RCC 7860 (cell line): ENCODE data around the gene TMEM63C.
"Not testable (repeated sequence)": the region's sequence is repeated elsewhere in the genome, so short reads cannot be mapped to it uniquely, and the experiment has no call there.

ENCODE experiments used
- DNase-seq: peaks from one replicate; pipeline ENCODE4 v3.0.0-alpha.2; 2015; ENCODE audit warnings: low spot score
- FAIRE-seq: peaks from 2 replicates; lab custom pipeline; 2012; peaks lifted over from hg19 to GRCh38; lab: Jason Lieb, UNC

TMEM63C gene

DNA sequence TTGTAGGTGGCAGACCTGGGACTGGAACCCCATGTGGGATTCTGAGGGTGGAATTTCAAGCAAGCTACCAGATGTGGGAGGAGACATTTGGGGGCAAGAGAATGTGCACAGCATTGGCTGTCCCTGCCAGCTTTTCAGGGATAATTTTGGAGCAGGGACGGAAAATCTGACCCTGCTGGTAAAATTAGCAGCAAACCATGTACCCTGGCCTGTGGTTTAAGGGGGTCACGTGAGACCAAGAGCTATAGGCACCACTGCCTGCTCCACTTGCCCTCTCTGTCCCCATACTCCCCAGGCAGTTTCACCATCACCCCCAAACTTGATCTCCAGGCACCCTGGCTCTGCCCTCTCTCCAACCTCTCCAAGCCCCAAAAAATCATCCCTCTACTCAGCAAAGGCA, 26.5 kb upstream of the TMEM63C start:
- FAIRE-seq = no peak
- DNase-seq = no peak

DNA sequence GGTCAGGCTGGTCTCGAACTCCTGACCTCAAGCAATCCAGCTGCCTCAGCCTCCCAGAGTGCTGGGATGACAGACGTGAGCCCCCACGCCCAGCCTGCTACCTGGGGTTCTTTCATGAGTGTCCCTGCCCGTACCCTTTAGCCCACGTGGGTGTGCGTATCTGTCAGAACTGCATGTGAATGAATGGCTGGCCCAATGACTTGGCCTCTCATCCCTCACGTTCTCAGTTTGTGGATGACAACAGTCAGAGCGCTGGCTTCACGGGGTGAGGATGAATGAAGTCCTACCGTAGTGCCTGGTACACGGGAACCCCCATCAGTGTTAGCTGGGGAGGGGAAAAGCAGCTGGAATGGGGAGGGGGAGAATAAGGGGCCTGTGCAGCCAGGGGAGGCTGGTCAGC, 23.9 kb upstream of the TMEM63C start:
- no peak for FAIRE-seq

DNA sequence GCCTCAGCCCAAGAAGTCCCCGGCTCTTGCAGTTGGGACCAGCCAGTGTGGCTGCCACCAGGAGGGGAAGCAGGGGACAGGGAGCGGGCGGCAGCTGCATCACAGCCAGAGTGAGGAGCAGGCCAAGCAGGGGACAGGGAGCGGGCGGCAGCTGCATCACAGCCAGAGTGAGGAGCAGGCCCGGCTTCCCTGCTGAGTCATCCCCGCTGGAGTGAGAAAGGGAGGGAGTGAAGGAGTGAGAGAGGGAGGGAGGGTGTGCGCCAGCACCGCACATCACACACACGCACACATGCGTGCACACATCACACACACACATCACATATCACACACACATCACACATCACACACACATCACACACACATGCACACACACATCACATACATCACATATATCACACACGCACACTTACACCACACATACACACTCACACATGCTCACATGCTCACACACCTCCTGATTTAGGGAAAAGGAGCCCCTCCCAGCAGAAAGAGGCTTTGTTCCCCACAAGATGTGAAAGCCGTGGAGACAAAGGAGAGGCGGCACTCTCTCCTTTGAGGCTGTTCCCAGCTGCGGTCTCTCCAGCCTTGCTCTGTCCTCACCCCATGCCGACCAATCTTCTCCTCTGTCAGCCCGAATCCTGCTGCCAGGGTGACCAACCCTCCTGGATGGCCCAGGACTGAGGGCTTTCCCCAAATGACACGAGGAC, 23.3 kb upstream of the TMEM63C start:
- FAIRE-seq = no peak
- no peak for DNase-seq

More for the DNA sequence above, 23.9 kb upstream of the TMEM63C start:
- no peak for DNase-seq

DNA sequence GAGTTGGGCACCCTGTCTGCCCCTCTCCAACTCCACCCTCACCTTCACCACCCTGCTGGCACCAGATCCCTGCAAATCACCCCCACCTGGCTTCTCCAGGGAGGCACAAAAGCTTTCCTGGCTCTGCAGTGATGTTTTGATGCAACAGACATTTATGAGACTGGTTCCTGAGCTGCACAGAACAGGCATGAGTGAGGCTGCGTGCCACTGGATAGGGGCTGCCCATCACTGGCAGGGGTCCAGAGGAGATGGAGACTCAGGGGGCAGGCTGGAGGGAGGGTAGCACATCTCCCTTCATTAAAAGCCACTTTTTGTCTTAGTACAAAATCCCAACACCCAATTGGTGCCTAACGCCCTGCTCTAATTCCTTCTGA, 22.7 kb upstream of the TMEM63C start:
- DNase-seq = no peak
- FAIRE-seq = no peak

DNA sequence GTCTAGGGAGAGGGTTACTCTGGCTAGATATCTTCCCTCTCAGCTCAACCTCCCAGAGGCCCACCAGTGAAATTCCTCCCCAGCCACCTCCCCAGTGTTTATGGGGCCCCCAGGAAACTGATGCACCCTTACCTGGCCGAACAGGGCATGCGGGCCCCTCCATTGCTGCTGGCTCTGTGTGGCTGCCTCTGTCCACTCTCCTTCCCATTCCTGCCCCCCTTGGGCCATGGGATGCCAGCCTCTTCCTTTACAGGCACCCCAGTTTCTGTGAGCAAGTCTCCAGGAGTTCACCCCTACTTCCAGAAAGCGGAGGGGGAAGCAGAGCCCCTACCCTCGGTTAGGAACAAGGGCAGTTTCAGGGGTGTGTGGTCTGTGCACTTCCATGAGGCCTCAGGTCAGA, 20.6 kb upstream of the TMEM63C start:
- DNase-seq (no peak), FAIRE-seq (no peak)

DNA sequence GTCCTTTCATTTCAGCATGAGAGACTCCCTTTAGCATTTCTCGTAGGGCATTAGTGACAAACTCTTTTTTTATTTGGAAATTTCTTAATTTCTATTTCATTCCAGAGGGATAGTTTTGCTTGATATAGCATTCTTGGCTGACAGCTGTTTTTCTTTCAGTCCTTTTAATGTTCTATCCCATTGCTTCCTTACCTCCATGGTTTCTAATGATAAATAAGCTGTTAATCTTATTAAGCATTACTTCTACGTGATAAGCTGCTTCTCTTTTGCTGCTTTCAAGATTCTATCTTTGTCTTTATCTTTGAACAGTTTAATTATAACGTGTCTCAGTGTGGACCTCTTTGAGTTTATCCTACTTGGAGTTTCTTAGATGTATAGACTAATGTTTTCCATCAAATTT, 11.6 kb upstream of the TMEM63C start:
- DNase-seq (no peak), FAIRE-seq (no peak)

DNA sequence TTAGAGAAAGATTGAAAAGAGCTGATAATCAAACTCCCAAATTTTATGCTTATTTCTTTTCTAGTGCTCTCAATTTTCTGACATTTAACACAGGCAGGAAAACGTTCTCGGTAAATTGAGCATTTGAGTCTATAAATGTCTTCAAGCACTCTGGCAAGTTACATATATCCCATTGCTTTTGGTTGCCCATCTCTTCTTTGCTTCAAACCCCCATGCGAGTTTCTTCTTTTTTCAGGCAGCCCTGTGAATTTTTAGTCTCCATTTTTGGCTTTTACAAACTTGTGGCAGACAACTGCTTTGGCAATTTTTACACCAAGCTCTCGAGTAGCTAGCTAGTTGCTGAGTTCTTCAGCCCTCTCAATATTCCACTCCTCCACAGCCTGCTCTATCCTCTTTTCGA, 8.7 kb upstream of the TMEM63C start:
- DNase-seq = no peak
- FAIRE-seq = no peak

DNA sequence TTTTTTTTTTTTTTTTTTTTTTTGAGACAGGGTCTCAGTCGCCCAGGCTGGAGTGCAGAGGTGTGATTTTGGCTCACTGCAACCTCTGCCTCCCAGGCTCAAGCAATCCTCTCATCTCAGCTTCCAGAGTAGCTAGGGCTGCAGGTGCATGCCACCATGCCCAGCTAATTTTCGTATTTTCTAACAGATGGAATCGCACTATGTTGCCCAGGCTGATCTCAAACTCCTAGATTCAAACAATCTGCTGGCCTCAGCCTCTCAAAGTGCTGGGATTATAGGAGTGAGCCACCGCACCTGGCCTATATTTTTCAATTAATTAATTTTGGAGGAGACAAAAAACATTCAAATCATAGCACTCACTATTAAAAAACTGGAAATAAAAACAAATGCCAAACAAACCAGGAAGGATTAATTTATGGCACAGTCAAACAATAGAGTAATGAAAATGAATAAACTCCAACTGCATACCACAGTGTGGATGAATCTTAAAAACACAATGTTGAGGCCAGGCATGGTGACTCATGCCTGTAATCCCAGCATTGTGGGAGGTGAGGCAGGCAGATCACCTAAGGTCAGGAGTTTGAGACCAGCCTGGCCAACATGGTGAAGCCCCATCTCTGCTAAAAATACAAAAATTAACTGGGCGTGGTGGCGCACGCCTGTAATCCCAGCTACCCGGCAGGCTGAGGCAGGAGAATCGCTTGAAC, 7.5 kb upstream of the TMEM63C start:
- DNase-seq, FAIRE-seq: not testable (repeated sequence)

DNA sequence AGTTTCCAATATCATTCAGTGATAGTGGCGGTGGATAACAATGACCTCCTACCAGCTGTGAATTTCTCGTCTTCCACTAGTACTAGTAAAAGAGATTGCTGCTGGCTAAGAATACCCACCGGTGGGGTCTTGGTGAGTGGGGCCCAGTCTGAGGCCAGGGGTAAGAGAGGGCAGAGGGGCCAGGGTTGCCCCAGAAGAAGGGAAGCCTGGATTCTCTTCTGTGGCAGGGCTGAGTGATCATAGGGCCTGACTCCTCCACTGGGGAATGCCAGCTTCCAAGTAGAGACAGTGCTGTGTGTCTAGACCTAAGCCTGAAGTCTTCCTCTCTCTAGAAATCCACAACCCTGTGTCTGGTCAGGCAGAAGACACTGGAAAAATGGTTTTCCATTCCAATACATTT, 5.8 kb upstream of the TMEM63C start:
- no peak for FAIRE-seq

DNA sequence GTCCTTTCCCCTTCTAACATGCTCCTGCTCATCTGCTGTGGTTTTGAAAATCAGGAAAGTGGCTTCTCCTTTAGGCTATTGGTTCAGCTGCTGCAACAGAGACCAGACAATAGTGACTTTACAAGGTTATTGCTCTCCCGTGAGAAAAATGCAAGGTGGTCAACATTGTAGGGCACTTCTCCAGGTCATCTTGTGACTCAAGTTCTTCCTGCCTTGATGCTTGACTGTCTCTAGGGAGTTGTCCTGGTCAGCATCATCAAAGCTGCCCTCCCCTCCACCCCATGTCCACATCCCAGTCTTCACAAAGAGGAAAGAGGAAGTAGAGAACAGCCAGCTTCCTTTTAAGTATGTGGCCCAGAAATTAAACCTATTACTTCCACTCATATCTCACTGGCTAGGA, 3.9 kb upstream of the TMEM63C start:
- no peak for FAIRE-seq
- no peak for DNase-seq

More for the DNA sequence above, 5.8 kb upstream of the TMEM63C start:
- DNase-seq = no peak

DNA sequence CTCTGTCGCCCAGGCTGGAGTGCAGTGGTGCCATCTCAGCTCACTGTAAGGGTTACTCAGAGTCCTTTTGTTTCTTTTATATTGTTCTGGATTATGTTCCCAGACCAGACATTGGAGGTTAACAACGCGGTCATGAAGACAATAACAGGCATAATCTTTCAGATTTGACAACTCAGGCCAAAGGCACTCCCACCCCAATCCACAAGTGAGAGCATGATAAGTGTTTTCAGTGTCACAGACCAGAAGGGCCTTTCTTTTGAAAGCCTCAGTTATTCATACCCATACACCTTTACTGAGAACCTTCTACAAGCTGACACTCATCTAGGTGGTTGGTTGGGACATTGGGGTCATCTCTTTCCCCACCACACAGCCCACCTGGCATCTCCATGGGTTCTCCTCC, 2.9 kb upstream of the TMEM63C start:
- DNase-seq = no peak
- FAIRE-seq = no peak

DNA sequence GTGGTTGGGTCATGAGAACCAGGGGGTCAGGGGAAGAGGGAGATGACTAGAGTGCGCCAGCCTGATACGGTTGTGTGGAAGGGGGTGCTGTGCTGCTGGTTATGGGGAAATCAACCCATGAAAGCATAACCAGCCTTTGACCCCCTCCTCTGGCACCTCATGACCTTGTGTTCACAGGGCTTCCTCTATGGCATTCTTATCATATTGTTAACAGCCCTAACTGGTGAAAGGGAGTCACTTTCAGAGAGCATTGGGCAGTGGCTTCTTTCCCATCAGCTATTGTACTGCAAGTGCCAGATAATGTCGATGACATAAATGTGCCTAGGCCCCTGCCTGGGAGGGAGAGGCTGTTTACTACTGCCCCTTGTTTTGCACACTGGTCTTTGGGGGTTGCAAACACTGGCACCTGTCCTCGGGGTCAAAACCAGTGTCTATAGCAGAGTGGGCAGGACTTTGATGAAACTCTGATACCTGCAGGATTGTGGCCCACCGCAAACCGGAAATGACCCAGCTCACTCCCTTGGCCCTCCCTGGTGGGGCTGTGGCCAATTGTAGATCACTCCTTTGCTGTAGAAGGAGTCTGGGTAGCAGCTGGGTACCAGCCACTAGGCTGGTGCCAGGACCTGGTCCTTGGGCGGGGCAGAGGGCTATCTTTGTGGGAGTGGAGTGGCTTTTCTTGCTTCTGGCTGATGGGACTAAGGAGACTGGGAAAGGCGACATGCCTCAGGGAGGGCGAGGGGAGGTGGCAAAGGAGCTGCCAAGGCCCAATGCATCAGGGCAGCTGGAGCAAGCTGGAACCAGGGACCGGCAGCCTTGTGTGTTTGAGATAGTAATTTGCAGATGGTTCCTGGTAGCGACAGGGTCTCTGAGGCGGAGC, 634 bp upstream of the TMEM63C start:
- FAIRE-seq = no peak
- no peak for DNase-seq

DNA sequence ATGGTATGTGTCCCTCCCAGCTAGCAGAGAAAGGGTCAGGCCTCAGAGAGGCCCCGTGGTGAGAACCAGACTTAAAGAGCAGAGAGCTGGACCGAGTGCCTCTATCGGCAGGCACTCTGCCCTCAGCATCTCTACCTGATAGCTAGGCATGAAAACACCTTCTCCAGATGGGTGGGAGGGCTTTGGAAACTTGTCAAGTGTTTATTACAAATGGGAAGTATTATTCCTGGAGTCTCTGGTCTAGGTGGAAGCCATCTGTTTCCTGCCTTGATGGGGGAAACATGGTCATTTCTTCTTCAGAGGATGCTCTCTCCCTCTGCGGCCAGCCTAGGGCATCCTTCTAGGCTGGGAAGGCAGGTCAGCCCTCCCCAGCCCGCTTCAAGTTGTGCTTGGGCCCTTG, 2.3 kb downstream of the TMEM63C start:
- DNase-seq (no peak), FAIRE-seq (no peak)

DNA sequence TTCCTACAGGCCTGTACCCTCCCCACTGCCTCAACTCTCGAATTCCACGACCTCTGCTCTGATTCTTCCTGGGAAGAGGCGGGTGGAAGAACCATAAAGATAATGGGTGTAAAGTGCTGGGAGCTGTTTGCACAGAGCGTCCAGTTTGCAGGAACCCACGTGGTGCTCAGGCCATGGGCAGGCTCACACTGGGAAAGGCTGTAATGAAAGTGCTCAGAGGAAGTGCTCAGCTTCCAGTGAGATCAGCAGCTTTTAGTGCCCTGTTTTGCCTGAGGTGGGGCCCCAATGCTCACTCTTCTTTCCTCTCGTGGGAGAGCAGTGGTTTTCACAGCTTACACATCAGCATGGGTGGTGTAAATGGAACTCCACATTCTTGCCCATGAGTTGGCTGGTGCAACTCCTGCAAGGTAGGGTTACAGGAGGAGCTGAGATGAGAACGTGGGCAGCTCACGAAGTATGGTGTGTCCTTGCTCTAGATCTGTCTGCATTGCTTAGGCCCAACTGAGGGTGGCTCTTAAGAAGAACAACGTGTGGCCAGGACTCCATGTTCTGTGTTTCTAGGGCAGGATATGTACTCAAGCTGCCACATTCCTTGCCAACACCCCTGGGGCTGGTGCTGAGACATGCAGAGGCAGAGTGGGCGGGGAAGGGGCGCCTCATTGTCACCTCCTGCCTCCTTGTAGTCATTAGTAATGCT, 2.9 kb downstream of the TMEM63C start:
- FAIRE-seq (no peak), DNase-seq (no peak)

DNA sequence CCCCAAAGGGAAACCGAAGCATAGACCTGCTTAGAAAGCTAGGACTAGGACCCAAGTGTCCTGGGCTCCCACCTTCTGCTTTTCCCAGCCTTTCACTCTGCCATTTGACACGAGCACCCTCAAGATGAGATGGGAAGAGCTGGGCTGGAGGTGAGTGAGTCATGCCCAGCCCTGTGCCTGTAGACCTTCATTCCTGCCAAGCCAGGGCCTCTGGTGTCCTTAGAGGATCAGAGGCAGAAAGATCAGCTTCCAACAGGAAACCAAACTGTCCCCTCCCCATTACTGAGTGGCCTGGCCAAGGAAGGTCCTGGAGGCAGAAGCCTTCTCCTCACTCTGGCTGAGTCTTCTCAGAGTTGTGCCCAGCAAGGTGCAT, 3.5 kb downstream of the TMEM63C start:
- DNase-seq (no peak), FAIRE-seq (no peak)

DNA sequence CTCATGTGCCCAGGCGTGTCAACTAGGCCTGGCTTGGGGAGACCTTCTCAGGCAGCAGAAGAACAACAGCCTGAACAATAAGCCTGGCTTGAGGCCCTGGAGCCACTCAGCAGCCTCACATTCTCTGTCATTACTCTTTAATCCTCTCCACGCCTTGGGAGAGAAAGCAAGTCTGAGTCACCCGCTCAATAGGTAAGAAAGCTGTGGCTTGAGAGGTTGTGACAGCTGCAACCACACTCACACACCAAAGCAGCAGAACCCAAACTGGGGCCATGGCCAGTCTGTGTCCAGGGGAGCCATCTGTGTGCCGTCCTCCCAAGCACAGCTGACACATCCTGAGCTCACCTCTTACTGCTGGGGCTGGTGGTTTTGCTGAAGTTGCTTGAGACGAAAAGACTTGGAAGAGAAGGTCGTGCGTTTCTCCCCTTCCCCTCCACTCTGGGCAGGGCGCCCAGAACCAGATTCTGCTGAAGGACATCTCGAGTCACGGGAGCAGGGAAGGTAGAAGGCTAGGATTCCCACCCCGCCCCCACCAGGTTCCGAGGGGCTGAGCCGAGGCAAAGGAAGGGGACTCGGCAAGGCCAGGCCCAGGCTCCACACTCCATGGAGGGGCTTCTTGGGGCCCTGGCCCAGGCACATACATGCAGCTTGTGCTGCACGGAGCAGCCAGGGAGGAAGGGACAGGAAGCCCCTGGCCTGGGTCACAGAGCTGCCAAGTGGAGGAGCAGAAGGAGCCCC, 5.5 kb downstream of the TMEM63C start:
- peak; percentile 74 for DNase-seq
- peak; percentile 75 for FAIRE-seq

DNA sequence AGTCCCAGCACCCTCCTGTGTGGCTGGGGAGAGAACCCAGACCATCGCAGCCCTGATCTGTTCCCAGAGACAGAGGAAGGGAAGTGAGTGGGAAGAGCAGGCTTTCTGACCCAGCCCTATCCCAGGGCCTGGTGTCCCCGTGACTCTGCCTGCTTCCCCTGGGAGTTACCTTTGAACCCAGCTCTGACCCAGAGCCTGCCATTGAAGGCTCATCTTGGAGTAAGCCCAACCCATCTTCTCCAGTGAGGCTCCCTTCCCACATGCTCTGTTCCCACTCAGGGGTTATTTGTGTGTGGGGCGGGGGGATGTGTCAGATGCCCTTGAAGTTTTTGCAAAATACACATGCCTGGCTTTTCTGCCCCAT, 6.0 kb downstream of the TMEM63C start:
- DNase-seq = no peak
- FAIRE-seq = no peak

DNA sequence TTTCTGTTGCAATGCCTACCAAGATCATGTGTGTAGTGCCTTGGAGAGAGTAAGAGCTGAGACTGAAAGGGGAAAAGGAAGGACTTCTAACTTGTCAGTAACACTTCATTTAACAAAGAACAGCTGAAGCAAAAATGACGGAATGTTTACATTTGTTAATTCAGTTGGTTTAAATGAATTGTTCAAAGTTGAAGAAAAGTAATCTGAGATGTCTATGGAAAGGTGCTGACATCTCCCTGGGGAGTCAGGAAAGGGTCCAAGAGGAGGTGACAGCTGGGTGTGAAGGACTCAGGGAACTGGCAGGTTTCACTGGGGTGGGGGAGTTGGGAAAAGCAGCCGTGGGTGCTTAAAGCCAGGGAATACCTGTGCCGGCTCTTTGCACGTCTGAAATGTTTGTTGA, 7.9 kb downstream of the TMEM63C start:
- DNase-seq (no peak), FAIRE-seq (no peak)

DNA sequence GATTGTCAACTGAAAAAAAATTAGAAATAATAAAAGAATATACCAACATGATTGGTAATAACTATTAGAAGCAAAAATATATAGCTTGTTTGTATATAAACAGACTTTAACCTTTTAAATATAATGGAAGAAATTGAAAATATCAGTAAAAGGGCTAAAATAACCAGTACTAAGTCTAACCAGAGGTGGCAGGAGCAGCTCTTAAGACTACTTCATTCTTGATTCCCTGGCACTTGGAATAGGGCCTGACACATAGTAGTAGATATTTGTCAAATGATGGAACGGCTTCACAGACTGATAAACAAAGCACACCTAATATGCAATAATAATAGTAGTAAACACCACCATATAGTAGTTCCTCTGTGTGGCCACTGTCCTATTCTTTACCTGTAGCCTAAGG, 9.4 kb downstream of the TMEM63C start:
- DNase-seq = no peak
- no peak for FAIRE-seq

DNA sequence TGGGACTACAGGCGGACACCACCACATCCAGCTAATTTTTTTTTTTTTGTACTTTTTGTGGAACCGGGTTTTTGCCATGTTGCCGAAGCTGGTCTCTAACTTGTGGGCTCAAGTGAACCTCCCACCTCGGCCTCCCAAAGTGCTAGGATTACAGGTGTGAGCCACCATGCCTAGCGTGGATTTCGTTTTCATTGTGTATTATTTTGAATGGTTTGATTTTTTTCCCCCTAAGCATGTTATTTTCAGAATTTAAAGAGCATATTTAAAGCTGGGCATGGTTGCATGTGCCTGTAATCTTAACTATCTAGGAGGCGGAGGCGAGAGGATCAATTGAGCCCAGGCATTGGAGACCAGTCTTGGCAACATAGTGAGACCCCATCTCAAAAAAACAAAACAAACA, 13.1 kb downstream of the TMEM63C start:
- FAIRE-seq (no peak), DNase-seq (no peak)

DNA sequence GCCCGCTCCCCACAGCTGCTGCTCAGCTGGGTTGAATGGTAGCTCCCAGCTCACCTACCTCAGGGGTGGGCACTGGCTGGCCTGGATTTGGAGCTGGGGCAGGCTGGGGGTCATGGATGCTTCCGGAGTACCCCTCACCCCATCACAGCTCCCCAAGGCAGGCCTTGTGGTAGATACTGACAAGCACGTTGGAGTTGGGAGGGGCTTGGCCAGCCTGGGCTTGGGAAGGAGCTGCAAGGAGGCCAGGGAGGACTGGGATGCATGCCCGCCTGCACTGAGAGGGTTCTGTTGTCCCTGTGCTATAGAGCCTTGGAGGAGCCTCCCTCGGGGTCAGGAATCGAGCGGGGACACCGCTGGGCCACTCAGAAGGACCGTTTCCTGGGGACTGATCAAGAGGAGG, 14.2 kb downstream of the TMEM63C start:
- DNase-seq (no peak), FAIRE-seq (no peak)
